HG03095 (cell line): ENCODE results near the gene SDF2L1.
"Not testable (repeated sequence)": the region's sequence is repeated elsewhere in the genome, so short reads cannot be mapped to it uniquely, and the experiment has no call there.

Experiments used
- ATAC-seq: cut with Tn5 transposase; IDR thresholded peaks from one replicate; pipeline ENCODE4 v1.9.1; 2021; ENCODE audit warnings: moderate library complexity; ENCODE audit not compliant: unreplicated experiment

Gene SDF2L1

GRCh38 chr22:21684492-21685163 is 42.5 kb downstream of the SDF2L1 start:
- no peak for ATAC-seq

GRCh38 chr22:21685164-21685513 is 43.0 kb downstream of the SDF2L1 start:
- no peak for ATAC-seq

GRCh38 chr22:21686193-21686608 is 44.1 kb downstream of the SDF2L1 start:
- no peak for ATAC-seq

GRCh38 chr22:21686634-21687393 is 44.7 kb downstream of the SDF2L1 start:
- no peak for ATAC-seq

GRCh38 chr22:21687685-21688259 is 45.7 kb downstream of the SDF2L1 start:
- no peak for ATAC-seq

- ATAC-seq: no peak
These were observed 46.2 kb downstream of the SDF2L1 start for GRCh38 chr22:21688341-21688705.

GRCh38 chr22:21688706-21689381 is 46.7 kb downstream of the SDF2L1 start:
- no peak for ATAC-seq

GRCh38 chr22:21690401-21690801 is 48.3 kb downstream of the SDF2L1 start:
- no peak for ATAC-seq

- no peak for ATAC-seq
These were observed 49.7 kb downstream of the SDF2L1 start for GRCh38 chr22:21691816-21692215.

- ATAC-seq: not testable (repeated sequence)
These were observed 50.8 kb downstream of the SDF2L1 start for GRCh38 chr22:21692856-21693255.

GRCh38 chr22:21693333-21693998 is 51.4 kb downstream of the SDF2L1 start:
- ATAC-seq: no peak
